ENCODE results near the gene TEX29.

TEX29 gene

DNA sequence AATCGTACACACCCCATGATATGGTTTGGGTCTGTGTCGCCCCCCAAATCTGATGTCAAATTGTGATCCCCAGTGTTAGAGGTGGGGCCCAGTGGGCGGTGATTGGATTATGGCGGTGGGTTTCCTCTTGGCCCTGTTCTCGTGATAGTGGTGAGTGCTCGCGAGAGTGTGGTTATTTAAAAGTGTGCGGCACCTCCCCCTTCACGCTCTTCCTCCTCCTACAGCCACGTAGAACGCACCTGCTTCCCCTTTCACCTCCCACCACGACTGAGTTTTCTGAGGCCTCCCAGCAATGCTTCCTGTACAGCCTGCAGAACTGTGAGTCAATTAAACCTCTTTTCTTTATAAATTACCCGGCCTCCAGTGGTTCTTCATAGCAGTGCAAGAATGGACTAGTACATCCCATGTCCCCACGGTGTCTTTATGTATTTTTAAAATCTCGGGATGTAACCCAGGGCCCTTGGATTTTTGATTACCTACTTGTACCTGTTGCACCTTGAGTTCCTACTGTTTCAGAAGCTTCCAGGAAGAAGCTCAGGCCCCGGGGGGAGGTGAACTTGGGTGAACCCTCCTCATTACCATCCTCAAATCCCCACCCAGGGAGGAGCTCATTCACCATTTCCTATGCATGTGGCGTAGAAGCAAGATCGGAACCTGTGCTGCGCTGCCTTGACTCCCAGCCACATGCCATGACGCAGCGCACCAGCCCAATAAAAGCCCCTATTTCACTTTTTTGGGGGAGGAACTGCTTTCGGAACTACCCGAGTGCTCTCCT, 52.4 kb downstream of the TEX29 start:
- DNase-seq, result no peak

DNA sequence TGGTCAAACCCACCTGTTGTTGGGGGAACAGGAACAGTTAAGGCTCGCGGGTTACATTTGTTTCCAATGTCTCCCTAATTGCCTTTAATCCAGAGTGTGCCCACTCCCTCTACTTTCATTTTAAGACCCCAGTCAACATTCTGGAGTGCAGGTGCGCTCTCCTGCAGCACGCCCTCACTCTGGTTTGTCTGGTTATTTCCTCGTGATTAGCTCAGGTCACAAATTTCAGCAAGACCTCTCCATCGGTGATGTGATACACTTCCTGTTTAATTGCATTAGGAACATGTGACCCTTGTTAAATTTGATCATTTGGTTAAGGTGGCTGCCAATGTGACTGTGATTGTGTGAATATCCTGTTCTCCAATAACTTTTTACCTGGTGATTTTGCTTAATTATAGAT, 53.0 kb downstream of the TEX29 start:
- no peak for DNase-seq

DNA sequence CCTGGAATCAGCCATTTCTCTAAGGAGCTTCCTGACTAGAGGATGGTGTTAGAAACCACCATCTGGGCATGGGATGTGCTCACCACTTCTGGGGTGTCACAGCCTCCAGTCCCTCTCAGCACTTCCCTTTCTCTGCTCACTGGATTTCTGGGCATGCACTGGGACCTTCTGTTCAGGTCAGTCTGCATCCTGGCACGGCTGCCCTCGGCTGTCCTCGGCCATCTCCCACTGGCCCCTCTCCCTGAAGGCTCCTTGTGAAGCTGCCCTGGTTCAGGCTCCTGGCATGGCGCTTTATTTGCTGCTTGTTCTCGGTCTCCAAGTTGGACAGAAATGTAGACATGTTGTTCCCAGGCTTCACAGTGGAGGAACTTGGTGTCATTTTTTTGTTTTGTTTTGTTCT, 60.0 kb downstream of the TEX29 start:
- no peak for DNase-seq

DNA sequence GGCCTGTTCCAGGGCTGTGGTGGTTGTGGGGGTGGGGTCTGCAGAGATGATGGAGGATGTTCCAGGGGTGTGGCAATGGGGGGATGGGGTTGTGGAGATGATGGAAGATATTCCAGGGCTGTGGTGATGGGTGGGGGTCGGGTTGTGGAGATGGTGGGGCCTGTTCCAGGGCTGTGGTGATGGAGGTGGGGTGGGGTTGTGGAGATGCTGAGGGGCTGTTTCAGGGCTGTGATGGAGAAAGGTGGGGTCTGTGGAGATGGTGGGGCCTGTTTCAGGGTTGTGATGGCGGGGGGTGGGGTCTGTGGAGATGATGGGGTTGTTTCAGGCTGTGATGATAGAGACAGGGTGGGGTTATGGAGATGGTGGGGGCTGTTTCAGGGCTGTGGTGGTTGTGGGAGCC, 62.0 kb downstream of the TEX29 start:
- DNase-seq, result no peak

DNA sequence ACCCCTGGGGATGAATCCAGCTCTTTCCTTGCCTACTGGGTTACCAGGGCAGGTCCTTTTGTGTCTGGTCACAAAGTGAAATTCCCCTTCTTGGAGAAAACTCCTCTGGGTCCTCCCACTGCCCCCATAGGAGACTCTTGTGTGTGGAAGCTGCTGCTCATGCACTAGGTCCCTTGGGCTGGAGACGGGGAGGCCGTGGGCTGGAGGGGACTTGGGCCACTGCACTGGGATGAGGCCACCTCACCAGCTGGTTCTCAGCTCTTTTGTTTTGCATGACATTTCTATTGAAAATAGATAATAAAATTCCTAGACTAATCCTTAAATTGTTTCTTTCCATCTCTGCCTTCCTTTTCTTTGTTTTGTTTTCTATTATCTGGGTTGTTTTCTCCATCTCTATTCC, 62.4 kb downstream of the TEX29 start:
- DNase-seq, result no peak

DNA sequence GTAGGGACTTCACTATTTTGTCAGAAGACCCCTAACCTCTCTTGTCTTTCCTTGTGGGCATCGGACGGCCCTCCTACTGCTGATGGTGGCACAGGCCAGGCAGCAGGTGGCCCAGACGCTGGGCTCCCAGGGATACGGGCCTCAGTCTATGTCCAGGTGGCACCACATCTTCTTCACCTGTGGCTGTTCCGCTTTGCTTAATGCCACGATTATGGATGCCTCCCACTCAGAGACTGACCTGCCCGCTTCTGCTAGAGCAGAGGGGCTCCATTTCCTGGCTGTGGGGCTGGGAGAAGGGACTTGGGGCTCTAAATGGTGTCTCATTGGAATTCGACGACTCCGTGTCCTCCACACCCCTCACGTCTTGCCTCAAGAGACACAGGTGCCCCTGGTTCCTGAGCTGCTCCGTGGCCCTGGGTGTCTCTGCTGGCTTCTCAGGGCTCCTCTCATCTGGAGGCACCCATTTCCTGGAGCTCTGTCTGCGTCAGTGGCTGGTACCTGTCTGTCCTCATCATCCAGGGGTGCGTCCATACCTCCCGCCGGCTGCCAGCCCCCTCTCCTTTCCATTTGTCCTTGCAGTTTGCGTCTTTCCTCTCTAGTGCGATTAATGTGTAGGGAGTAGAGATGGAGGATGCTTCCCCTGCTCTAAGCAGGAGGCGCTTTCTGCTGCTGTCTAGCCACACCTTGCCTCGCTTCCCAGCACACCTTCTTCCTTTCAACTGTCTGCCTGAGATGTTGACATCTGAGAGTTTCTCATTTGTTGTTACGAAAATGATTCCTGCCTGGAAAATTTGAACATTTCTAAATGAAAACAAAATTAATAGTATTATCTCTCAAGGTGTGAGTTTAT, 63.4 kb downstream of the TEX29 start:
- DNase-seq, result no peak

DNA sequence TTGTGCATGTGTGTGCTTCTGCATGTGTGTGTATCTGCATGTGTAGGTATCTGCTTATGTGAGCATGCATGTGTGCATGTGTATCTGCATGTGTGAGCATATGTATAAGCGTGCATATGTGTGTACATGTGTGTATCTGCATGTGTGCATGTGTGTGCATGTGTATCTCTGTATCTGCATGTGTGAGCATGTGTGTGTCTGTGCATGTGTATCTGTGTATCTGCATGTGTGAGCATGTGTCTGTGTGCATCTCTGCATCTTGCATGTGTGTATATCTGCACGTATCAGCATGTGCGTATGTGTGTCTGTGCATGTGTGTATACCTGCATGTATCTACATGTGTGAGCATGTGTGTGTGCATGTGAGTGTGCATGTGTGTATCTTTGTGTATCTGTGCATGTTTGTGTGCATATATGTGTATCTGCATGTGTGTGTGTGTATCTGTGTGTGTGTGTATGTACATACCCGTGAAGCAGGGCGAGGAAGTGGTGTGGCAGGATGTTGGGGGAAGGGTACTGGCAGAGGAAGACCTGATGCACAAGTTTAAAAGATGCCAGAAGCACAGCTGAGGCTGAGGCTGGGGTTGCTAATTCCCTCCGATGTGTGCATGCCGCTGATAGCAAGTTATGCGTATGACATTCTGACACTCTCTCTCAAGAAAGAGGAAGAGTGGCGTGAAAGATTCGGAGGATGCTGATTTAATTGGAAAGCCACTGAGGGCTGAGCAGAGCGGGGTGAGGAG, 64.2 kb downstream of the TEX29 start:
- no peak for DNase-seq

DNA sequence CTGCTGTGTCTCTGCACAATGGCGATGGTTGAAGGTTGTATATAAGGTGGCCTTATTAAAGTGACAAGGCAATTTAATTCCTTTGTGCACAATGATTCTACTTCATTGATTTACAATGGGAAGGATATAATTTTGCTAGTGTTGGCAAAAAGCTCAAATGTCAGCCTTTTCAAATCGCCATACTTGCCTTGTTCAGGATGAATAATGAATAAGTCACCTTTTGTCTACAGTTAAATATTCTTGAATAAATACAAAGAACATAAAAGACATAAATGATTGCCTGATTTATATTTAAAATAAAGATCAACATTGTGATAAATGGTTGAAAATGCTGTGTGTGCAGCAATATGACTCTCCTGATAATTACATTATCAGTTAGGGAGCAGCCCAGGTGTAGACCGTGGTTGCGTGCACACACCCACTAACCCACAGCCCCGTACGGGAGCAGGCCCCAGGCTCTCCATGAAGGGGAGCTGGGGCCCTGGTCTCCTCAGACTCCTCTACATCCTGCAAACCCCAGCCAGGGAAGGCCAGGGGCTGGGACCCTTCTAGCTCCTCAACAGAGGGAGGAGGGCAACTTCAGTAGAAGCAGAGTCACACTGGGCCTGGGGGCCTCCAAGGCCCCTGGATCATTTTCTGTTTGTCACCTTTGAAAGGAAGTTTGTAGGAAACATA, 64.9 kb downstream of the TEX29 start:
- no peak for DNase-seq

DNA sequence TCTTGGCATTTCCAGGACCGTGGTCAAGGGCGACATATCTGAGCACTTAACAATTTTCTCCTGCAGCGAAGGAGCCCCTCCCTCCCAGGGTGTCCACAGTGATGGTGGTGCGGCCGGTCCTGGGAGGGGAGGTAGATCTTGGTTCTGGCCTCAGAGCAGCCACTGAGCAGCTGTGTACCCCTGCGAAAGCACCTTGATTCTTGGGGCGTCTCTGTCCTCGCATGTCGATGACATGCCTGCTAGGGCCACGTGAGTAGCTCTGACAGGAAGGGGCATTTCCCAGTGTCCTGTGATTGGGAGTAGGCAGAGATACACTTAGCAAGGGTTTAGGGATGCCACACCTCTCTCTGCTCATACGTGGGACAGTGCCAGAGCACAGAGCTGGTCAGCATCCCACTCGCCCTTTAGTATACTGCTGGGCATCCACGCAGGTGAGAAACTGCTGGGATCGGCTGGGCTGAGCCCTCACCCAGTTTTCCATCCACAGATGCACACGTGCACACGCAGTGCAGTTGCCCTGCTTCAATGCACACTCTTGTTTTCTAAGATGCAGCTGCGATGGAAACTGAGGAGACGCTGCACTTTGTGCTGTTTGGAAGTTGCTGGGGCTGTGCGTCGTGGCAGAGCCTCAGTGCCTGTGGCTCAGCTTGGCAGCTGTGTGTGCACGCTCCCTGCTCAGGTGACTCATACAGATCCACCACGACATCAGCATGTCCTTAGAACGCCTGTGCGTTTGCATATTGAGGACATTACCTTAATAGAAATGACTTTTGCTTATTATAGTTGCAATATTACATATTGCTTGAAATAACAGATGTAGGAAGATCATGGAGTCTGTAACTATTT, 66.8 kb downstream of the TEX29 start:
- no peak for DNase-seq

DNA sequence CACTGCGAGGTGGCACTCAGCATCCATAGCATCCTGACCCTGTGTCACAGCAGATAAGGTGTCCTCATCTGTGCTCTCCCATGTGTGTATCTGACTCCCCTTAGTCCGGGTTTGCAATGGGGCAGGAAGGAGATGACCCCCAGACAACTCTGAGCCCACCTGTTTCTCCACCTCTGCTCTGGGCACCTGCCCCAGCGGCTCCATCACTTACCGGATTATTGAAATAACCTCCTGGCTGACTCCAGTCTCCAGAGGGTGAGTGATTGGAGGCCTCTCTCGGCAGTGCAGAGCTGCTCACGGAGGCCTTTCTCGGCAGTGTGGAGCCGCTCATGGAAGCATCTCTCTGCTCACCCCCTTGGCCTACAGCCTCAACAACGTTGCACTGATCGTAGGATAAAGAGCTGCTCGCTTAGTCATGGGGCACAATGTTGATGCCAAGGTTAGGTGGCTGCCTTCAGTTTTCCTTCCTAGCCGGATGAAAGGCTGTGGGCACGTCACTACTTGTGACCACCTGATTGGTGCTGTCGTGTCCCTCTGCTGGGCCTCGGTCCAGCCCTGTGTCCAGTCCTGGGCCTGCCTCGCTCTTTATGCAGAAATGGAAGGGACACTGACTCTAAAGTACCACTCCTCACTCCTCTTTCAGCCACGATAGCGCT, 67.6 kb downstream of the TEX29 start:
- DNase-seq, result no peak

DNA sequence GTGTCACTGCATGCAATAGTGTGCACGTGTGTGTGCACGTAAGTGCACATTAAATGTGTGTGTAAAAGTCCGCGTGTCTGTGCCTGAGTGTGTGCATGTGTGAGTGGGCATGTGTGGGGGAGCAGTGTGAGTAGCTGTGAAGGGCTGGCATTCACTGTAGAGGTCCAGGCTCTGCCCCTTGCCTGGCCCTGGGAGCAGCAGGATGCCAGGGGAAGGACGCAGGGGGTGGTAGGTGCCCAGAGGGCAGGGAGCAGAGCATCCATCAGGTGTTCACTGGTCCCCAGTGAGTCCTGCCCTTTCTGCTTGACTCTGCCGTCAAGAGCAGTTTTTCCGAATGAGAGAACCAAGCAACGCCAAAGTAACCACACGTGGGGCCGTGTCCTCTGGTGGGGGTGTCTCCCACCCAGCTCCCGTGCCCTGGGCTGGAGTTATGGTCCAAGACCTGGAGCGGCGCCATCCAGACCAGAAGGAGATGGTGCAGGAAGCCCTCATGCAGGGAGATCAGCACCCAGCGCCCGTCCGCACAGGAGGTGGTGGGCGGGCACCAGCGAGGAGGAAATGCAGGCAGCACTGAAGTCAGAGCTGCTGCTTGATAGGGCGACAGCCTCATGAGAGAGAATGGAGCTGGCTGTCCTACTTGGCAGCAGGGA, 68.5 kb downstream of the TEX29 start:
- DNase-seq, result no peak

DNA sequence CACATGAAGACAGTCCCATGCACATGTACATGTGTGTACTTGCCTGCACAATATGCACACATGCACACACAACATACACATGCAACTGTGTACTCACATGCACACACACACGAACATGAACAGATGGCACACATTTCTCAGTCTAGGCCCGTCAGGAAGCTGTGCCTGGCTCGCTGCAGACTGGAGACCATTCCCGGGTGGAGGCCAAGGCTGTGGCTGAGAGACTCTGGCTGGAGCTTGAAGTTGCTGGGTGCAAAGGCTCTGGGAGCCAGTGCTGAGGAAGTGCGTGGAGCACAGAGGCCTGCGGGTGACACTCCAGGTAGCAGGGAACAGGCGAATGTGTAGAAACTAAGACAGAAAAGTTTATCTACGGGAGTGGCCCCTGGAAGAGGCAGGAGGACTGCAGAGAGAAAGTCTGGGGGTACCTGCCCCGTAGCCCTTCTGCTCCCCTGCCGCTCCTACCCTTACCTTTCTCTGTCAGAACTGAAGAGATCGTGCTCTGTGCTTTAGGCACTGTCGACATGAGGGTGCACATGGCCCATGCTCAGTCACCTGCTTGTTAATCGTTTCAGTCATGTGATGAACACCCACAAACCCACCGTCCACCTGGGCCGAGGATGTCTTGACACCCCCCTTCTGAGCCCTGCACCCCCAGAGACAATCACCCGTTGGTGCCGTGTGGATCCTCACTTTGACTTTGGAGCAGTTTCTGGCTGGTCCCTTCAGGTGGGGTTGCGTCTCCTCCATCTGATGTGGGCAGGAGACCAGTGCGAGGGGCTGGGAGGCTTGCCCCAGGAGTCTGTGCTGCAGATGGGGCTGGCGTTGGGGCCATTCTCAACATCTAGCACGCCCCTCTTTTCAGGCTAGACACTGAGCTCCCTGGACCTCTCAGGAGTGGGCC, 69.4 kb downstream of the TEX29 start:
- DNase-seq, result no peak

DNA sequence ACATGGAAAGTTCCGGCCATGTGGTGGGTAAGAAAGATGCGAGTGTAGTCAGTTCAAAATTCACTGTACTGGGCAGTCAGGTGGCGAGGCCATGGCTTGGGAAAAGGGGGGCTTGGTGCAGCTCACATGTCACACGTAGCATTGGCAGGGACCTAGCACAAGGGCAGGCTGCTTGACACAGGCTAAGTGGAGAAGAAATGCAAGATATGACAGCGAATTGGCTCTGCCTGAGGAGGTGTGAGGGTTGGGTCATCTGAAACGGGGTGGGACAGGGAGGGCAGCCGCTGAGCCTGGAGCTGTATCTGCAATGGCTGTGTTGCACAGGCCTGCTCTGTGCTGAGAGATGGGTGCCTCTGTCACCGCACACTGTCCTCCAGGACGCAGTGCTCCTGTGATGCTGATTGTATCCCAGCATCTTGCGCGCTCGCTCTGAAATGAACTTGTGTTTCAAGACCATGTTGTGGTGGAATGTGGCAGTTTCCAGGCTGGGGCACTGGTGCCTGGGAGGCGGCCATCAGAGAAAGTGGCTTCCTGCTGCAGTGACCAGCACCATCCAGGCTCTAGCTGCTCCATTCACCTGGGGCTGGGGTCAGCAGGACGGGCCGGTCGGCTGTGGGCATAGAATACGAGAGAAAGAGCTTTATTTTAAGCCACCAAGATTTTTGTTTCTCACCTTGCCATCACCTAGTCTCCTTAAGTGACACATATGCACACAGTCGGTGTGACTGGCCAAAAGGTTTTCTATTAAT, 70.3 kb downstream of the TEX29 start:
- DNase-seq, result no peak

DNA sequence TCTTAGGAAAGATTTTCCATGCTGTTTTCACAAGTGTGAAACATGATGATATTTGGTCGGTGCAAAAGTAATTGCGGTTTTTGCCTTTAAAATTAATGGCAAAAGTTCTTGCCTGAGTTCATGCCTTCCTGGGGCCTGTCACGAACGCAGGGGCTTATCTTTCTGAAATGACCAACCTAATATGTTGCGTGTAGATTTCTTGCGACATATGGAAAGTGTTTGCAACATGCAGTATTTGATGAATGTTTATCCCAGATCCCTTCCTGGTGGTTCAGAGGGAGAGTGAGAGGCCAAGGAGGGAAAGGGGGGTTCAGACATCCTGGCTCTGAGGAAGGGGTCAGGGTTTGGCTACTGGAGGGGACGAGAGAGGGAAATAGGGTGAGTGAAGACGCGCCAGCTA, 72.0 kb downstream of the TEX29 start:
- no peak for DNase-seq

DNA sequence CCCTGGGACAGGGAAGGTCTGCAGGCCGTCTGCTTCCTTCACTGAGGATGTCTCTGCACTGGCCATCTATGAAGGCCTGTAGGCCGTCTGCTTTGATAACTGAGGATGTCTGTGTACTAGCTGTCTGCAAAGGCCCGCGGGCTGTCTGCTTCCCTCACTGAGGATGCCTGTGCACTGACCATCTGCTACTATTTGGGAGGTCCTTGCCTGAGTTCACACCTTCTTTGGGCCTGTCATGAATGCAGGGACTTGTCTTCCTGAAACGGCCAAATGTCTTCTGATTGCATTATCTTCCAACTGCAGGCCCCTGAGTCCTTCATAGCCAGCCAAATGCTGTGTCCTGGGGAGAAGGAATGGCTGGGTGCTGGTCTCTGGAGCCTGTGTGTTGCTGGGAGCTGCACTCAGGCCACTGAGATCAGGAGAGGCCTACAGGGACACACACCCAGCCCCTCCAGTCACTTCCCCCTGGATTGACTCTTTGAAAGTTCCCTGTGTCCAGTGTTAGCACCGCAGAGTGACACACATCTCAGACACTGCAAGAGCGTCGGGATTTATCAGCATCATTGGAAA, 72.9 kb downstream of the TEX29 start:
- no peak for DNase-seq
